BLaER1 treated with 17β-estradiol and CSF1 and Interleukin-3, amounts not matched to agents 10 nM and 100 nM (cell line): ENCODE measurements around the gene ARHGAP35.
A peak's percentile ranks its signal among the peaks of the same experiment; 100 is the strongest.

Experiments
- H3K27ac ChIP-seq, 11 experiments: shearing (Covaris generic); formaldehyde crosslinking; 2 replicates each; pipeline ENCODE4 v1.8.1; 2022
- H3K27me3 ChIP-seq, 11 experiments: shearing (Covaris generic); formaldehyde crosslinking; 2 replicates each; pipeline ENCODE4 v1.8.1; 2022
- H3K36me3 ChIP-seq, 11 experiments: shearing (Covaris generic); formaldehyde crosslinking; 2 replicates each; pipeline ENCODE4 v1.8.1; 2022
- H3K4me1 ChIP-seq, 10 experiments: shearing (Covaris generic); formaldehyde crosslinking; 2 replicates each; pipeline ENCODE4 v1.8.1; 2022
- H3K4me2 ChIP-seq, 11 experiments: shearing (Covaris generic); formaldehyde crosslinking; 2 replicates each; pipeline ENCODE4 v1.8.1; 2022
- H3K4me3 ChIP-seq, 10 experiments: shearing (Covaris generic); formaldehyde crosslinking; 2 replicates each; pipeline ENCODE4 v1.8.1; 2022
- H3K9ac ChIP-seq, 11 experiments: shearing (Covaris generic); formaldehyde crosslinking; 2 replicates each; pipeline ENCODE4 v1.8.1; 2022
- H3K9me3 ChIP-seq, 11 experiments: shearing (Covaris generic); formaldehyde crosslinking; replicated peaks in 1 of 11; 2 replicates each; pipeline ENCODE4 v1.8.1; 2022
- H4K20me1 ChIP-seq, 11 experiments: shearing (Covaris generic); formaldehyde crosslinking; 2 replicates each; pipeline ENCODE4 v1.8.1; 2022
- Cebpa-rat ChIP-seq, 11 experiments: shearing (Covaris generic); IDR thresholded peaks; 2 replicates each; pipeline ENCODE4 v1.8.1; 2022

Gene ARHGAP35

GRCh38 chr19:46839752-46840497 lies 20.9 kb upstream of the ARHGAP35 start:
- Histone ChIP-seq H3K27ac (no peak overlapping the region), H4K20me1 (peaks cover 0 to 82% (median 31%) of the 10 kb centered on the region in 11 experiments; a peak in 14 of 22 replicates), H3K9me3 (no peaks in the 10 kb centered on the region), H3K9ac (0 out of 22 replicates have a peak overlapping the region, but pooled peaks of 1 of the 11 experiments have one; percentile 5), H3K4me1 (peaks cover 0 to 5% (median 0%) of the 10 kb centered on the region in 10 experiments; a peak in 4 of 20 replicates), H3K36me3 (peaks cover 63 to 96% (median 84%) of the 10 kb centered on the region in 11 experiments), H3K4me2 (no peak overlapping the region), H3K27me3 (no peaks in the 10 kb centered on the region), H3K4me3 (no peak overlapping the region)
- no peak for TF ChIP-seq Cebpa-rat (IDR thresholded peaks at IDR 0.05)

GRCh38 chr19:46840498-46840942 lies 20.3 kb upstream of the ARHGAP35 start:
- TF ChIP-seq Cebpa-rat (IDR thresholded peaks at IDR 0.05) = no peak
- Histone ChIP-seq H3K4me2 (no peak overlapping the region), H3K4me3 (no peak overlapping the region), H3K36me3 (peaks cover 63 to 96% (median 89%) of the 10 kb centered on the region in 11 experiments), H3K9ac (peak overlapping the region in 1 of 11 experiments; percentile 23; a peak in 2 of 22 replicates), H3K27me3 (no peaks in the 10 kb centered on the region), H3K9me3 (no peaks in the 10 kb centered on the region), H3K4me1 (peaks cover 0 to 5% (median under 1%) of the 10 kb centered on the region in 10 experiments; a peak in 9 of 20 replicates), H4K20me1 (peaks cover 0 to 88% (median 31%) of the 10 kb centered on the region in 11 experiments; a peak in 14 of 22 replicates), H3K27ac (no peak overlapping the region; a peak in 1 of 22 replicates)

- H3K27me3 ChIP-seq = no peaks in the 10 kb centered on the region
- peak overlapping the region in 5 of 11 experiments; percentile 3 to 53 (median 23); a peak in 4 of 22 replicates for H3K9ac ChIP-seq
- no peak for TF ChIP-seq Cebpa-rat (IDR thresholded peaks at IDR 0.05)
- no peak overlapping the region for H3K4me3 ChIP-seq
- H4K20me1 ChIP-seq = peaks cover 0 to 96% (median 37%) of the 10 kb centered on the region in 11 experiments; a peak in 14 of 22 replicates
- H3K4me2 ChIP-seq = no peak overlapping the region
- no peaks in the 10 kb centered on the region for H3K9me3 ChIP-seq
- peaks cover 69 to 95% (median 86%) of the 10 kb centered on the region in 11 experiments for H3K36me3 ChIP-seq
- no peak overlapping the region for H3K27ac ChIP-seq
- peaks cover 0 to 14% (median 9%) of the 10 kb centered on the region in 10 experiments; a peak in 15 of 20 replicates for H3K4me1 ChIP-seq
Measured at GRCh38 chr19:46841458-46842083, 19.2 kb upstream of the ARHGAP35 start.

DNA sequence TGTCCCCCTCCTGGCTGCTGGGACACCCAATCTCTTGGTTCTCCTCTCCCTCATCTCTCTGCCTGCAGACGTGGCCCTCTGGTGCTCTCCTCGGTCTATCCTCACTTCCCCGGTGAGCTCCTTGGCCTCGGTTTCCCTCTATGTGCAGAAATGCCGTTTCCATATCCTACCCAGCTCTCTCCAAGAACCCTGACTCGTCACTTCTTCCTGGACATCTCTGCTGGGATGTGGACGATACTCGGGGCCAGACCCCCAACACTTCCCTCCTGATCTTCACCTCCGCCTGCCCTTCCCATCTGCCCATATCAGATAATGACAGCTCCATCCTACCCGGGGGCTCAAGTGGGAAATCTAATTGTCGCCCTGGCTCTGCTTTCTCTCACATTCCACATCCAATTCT lies 18.0 kb upstream of the ARHGAP35 start:
- Histone ChIP-seq H3K36me3 (peaks cover 64 to 92% (median 84%) of the 10 kb centered on the region in 11 experiments), H4K20me1 (peaks cover 0 to 94% (median 44%) of the 10 kb centered on the region in 11 experiments; a peak in 16 of 22 replicates), H3K9ac (0 out of 22 replicates have a peak overlapping the region, but pooled peaks of 2 of the 11 experiments have one; percentile 7 to 53), H3K9me3 (no peaks in the 10 kb centered on the region), H3K4me3 (no peak overlapping the region), H3K4me2 (no peak overlapping the region), H3K27ac (no peak overlapping the region), H3K4me1 (peaks cover 0 to 26% (median 11%) of the 10 kb centered on the region in 10 experiments; a peak in 14 of 20 replicates), H3K27me3 (no peaks in the 10 kb centered on the region)
- TF ChIP-seq Cebpa-rat (IDR thresholded peaks at IDR 0.05) = no peak

DNA sequence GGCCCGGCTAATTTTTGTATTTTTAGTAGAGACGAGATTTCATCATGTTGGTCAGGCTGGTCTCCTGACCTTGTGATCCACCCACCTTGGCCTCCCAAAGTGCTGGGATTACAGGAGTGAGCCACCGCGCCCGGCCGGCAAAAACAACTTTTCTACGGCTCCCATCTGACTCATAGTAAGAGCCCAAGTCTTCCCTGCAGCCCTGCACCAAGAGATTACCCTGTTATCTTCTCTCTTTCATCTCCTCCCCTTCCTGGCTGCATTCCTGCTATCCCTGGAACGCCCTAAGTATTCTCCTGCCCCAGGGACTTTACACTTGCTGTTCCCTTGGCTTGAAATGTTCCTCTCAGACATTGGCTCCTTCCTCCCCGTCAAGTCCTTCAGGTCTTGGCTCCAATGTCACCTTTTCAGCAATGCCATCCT lies 16.7 kb upstream of the ARHGAP35 start:
- Histone ChIP-seq H3K9me3 (no peaks in the 10 kb centered on the region), H3K36me3 (peaks cover 58 to 83% (median 74%) of the 10 kb centered on the region in 11 experiments), H3K27me3 (no peaks in the 10 kb centered on the region), H3K4me3 (no peak overlapping the region), H3K4me1 (peaks cover under 1 to 39% (median 20%) of the 10 kb centered on the region in 10 experiments), H3K4me2 (no peak overlapping the region), H3K9ac (no peak overlapping the region; a peak in 1 of 22 replicates), H4K20me1 (peaks cover 0 to 98% (median 57%) of the 10 kb centered on the region in 11 experiments; a peak in 17 of 22 replicates), H3K27ac (no peak overlapping the region)
- TF ChIP-seq Cebpa-rat (IDR thresholded peaks at IDR 0.05) = no peak

DNA sequence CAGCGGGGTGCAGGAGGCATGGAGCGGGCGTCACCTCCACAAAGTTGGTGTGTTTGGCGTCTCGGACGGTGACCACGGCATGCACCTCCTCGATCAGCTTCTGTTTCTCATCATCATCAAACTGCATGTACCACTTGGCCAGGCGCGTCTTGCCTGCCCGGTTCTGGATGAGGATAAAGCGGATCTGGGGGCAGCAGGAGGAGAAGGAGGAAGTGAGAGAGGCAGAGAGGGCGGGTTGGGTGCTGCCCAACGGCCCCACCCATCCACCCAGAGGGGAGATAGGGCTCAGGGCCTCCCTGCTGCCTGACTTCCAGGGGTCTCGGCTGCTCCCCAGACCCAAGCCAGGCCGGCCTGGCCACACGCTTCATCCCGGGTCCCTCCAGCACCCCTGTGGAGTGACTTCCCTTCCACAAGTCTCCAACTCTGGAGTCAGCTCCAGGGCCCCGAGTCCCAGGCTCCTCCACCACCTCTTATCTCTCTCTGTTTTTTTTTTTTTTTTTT lies 14.8 kb upstream of the ARHGAP35 start:
- Histone ChIP-seq H3K9ac (peak overlapping the region in 10 of 11 experiments; percentile 4 to 48 (median 41); a peak in 11 of 22 replicates), H3K27ac (peak overlapping the region in 9 of 11 experiments; percentile 16 to 61 (median 37); a peak in 12 of 22 replicates), H3K9me3 (no peaks in the 10 kb centered on the region), H4K20me1 (peaks cover 5 to 90% (median 57%) of the 10 kb centered on the region in 11 experiments; a peak in 18 of 22 replicates), H3K36me3 (peaks cover 46 to 68% (median 61%) of the 10 kb centered on the region in 11 experiments), H3K4me1 (peaks cover 12 to 47% (median 30%) of the 10 kb centered on the region in 10 experiments), H3K4me3 (no peak overlapping the region), H3K27me3 (no peaks in the 10 kb centered on the region), H3K4me2 (peak overlapping the region in 7 of 11 experiments; percentile 20 to 96 (median 60); a peak in 14 of 22 replicates)
- no peak for TF ChIP-seq Cebpa-rat (IDR thresholded peaks at IDR 0.05)

- Histone ChIP-seq H3K27ac (no peak overlapping the region), H3K36me3 (peaks cover 34 to 53% (median 46%) of the 10 kb centered on the region in 11 experiments), H3K9me3 (no peaks in the 10 kb centered on the region), H3K9ac (peak overlapping the region in 4 of 11 experiments; percentile 18 to 85 (median 32); a peak in 2 of 22 replicates), H3K27me3 (no peaks in the 10 kb centered on the region), H4K20me1 (peaks cover 5 to 74% (median 45%) of the 10 kb centered on the region in 11 experiments; a peak in 18 of 22 replicates), H3K4me1 (peaks cover 12 to 47% (median 30%) of the 10 kb centered on the region in 10 experiments), H3K4me3 (no peak overlapping the region), H3K4me2 (peak overlapping the region in 3 of 11 experiments; percentile 60 to 96 (median 89); a peak in 6 of 22 replicates)
- TF ChIP-seq Cebpa-rat (IDR thresholded peaks at IDR 0.05) = no peak
Measured at GRCh38 chr19:46847528-46847927, 13.3 kb upstream of the ARHGAP35 start.

GRCh38 chr19:46848389-46848788 lies 12.4 kb upstream of the ARHGAP35 start:
- peak overlapping the region in 2 of 10 experiments; percentile 83 to 95; a peak in 4 of 20 replicates for H3K4me3 ChIP-seq
- no peaks in the 10 kb centered on the region for H3K27me3 ChIP-seq
- H3K9ac ChIP-seq = peak overlapping the region in 4 of 11 experiments; percentile 9 to 91 (median 86); a peak in 7 of 22 replicates
- H3K36me3 ChIP-seq = peaks cover 25 to 44% (median 37%) of the 10 kb centered on the region in 11 experiments
- H3K4me1 ChIP-seq = peaks cover 12 to 47% (median 30%) of the 10 kb centered on the region in 10 experiments
- H3K4me2 ChIP-seq = peak overlapping the region in 7 of 11 experiments; percentile 84 to 99 (median 95); a peak in 10 of 22 replicates
- peak overlapping the region in 4 of 11 experiments; percentile 23 to 93 (median 73); a peak in 6 of 22 replicates for H3K27ac ChIP-seq
- peaks cover 5 to 66% (median 39%) of the 10 kb centered on the region in 11 experiments; a peak in 18 of 22 replicates for H4K20me1 ChIP-seq
- H3K9me3 ChIP-seq = no peaks in the 10 kb centered on the region
- no peak for TF ChIP-seq Cebpa-rat (IDR thresholded peaks at IDR 0.05)
